ENCODE results near the gene HPX.
"Not testable (repeated sequence)": the region's sequence is repeated elsewhere in the genome, so short reads cannot be mapped to it uniquely, and the experiment has no call there.

- TF ChIP-seq POLR2A (IDR thresholded peaks at IDR 0.05; ENCODE audit: low read depth, low read length); POLR2AphosphoS5 (IDR thresholded peaks at IDR 0.05; ENCODE audit: low read depth, low read length); SPI1 (IDR thresholded peaks at IDR 0.05; ENCODE audit: low read depth, low read length); PAX5 (IDR thresholded peaks at IDR 0.05; ENCODE audit: insufficient read depth, low read length, severe bottlenecking): not testable (repeated sequence)
These were observed 48.5 kb downstream of the HPX start for GRCh38 chr11:6392251-6392650.
